Endothelial cell of umbilical vein (primary cell): Measurements from ENCODE around the gene MAPK1IP1L. TPM values are rescaled to one million over a fixed set of nuclear protein-coding genes. Genes with fewer than 3 reads are reported as not detected.

ENCODE experiments used
- BruUV-seq: library from RNA; stranded (reverse); fragments of 400-500 nt; replicated peaks from 2 replicates; lab custom pipeline; 2021; lab: Mats Ljungman, UMichigan
- CTCF ChIA-PET: fragments of 300-600, 350-600 bp; sonication (Branson Sonifier 250); formaldehyde crosslinking; loops from one replicate; lab custom pipeline; 2021; ENCODE audit warnings: antibody characterized with exemption, inconsistent platforms; lab: Charles Lee
- POLR2A ChIA-PET: fragments of 300-600, 350-600 bp; sonication (Branson Sonifier 250); formaldehyde crosslinking; loops from one replicate; lab custom pipeline; 2021; ENCODE audit warnings: antibody characterized with exemption, inconsistent platforms; lab: Charles Lee
- DNase-seq: peaks from one replicate; pipeline ENCODE4 v3.0.0-alpha.2; 2011; ENCODE audit warnings: low read depth, low spot score
- FAIRE-seq: peaks from 2 replicates; lab custom pipeline; 2011; peaks lifted over from hg19 to GRCh38; lab: Jason Lieb, UNC
- H2AFZ ChIP-seq: 2 replicates; pipeline ENCODE4 v1.6.0; 2012; ENCODE audit warnings: low read depth, low read length, control low read depth, inconsistent platforms
- H3K27ac ChIP-seq: 2 replicates; pipeline ENCODE4 v1.5.1; 2011; ENCODE audit warnings: low read depth, mild to moderate bottlenecking, control low read depth, low read length, moderate library complexity; ENCODE audit not compliant: insufficient read depth
- H3K27me3 ChIP-seq, 2 experiments: 2 replicates each; pipeline versions ENCODE4 v1.6.0 to v1.6.1; 2011; ENCODE audit warnings: low read length in 2 of 2, mixed read lengths in 1 of 2; ENCODE audit not compliant: control insufficient read depth in 2 of 2, insufficient read depth in 2 of 2
- H3K36me3 ChIP-seq, 2 experiments: 2 replicates in 1 of 2; 3 replicates in 1 of 2; pipeline ENCODE4 v1.5.1; 2011; ENCODE audit warnings: low read length in 2 of 2, mild to moderate bottlenecking in 1 of 2, moderate library complexity in 1 of 2; ENCODE audit not compliant: control insufficient read depth in 2 of 2, insufficient read depth in 2 of 2; ENCODE audit errors: extremely low read depth in 1 of 2
- H3K4me1 ChIP-seq: 3 replicates; pipeline ENCODE4 v1.5.1; 2011; ENCODE audit warnings: mild to moderate bottlenecking, low read length; ENCODE audit not compliant: control insufficient read depth, insufficient read depth; ENCODE audit errors: extremely low read depth
- H3K4me2 ChIP-seq: 2 replicates; pipeline ENCODE4 v1.6.1; 2011; ENCODE audit warnings: low read length, control low read depth, mixed read lengths; ENCODE audit not compliant: insufficient read depth
- H3K4me3 ChIP-seq, 3 experiments: fragments of 200-600 bp in 1 of 3; sonication (generic), shearing (Covaris generic) in 1 of 3; replicated peaks in 1 of 3; 2 replicates each; pipeline ENCODE4 v1.5.1; 2011 to 2016; ENCODE audit warnings: control low read depth in 3 of 3, low read length in 3 of 3, mild to moderate bottlenecking in 2 of 3, inconsistent platforms in 1 of 3, low read depth in 1 of 3, moderate library complexity in 1 of 3; ENCODE audit not compliant: insufficient read depth in 1 of 3
- H3K79me2 ChIP-seq: 2 replicates; pipeline ENCODE4 v1.6.0; 2012; ENCODE audit warnings: low read length, inconsistent platforms; ENCODE audit not compliant: control insufficient read depth, insufficient read depth
- H3K9ac ChIP-seq: replicated peaks from 2 replicates; pipeline ENCODE3; 2011; ENCODE audit warnings: low read length, control low read depth; ENCODE audit not compliant: insufficient read depth; ENCODE audit errors: extremely low read depth
- H3K9me1 ChIP-seq: replicated peaks from 3 replicates; pipeline ENCODE4 v1.6.0; 2011; ENCODE audit warnings: mild to moderate bottlenecking, low read length; ENCODE audit not compliant: control insufficient read depth, insufficient read depth; ENCODE audit errors: extremely low read depth
- H3K9me3 ChIP-seq: replicated peaks from 2 replicates; pipeline ENCODE4 v1.5.1; 2012; ENCODE audit warnings: low read length, inconsistent platforms; ENCODE audit not compliant: control insufficient read depth, insufficient read depth
- H4K20me1 ChIP-seq: replicated peaks from 2 replicates; pipeline ENCODE3; 2011; ENCODE audit warnings: mild to moderate bottlenecking, low read length; ENCODE audit not compliant: control insufficient read depth, insufficient read depth; ENCODE audit errors: extremely low read depth
- EZH2 ChIP-seq: IDR thresholded peaks from 2 replicates; pipeline ENCODE4 v1.6.1; 2012; ENCODE audit warnings: borderline replicate concordance, low read depth, mild to moderate bottlenecking, moderate library complexity, low read length, inconsistent platforms; ENCODE audit not compliant: severe bottlenecking
- FOS ChIP-seq: IDR thresholded peaks from 2 replicates; pipeline ENCODE4 v1.6.1; 2011; ENCODE audit warnings: mild to moderate bottlenecking, low read length, moderate library complexity, borderline replicate concordance; ENCODE audit not compliant: insufficient read depth
- GATA2 ChIP-seq: IDR thresholded peaks from 2 replicates; pipeline ENCODE4 v1.7.0; 2011; ENCODE audit warnings: low read depth, mild to moderate bottlenecking, moderate library complexity, mixed read lengths, low read length; ENCODE audit not compliant: insufficient read length, insufficient read depth
- JUN ChIP-seq: IDR thresholded peaks from 2 replicates; pipeline ENCODE4 v1.6.1; 2011; ENCODE audit warnings: borderline replicate concordance, low read depth; ENCODE audit not compliant: insufficient read length, insufficient read depth
- MYC ChIP-seq: IDR thresholded peaks from one replicate; pipeline ENCODE4 v1.6.1; 2011; ENCODE audit warnings: mild to moderate bottlenecking, low read depth, low read length
- POLR2A ChIP-seq: IDR thresholded peaks from 2 replicates; pipeline ENCODE4 v1.6.1; 2012; ENCODE audit warnings: low read depth, mild to moderate bottlenecking, control low read depth, low read length
- POLR2AphosphoS5 ChIP-seq: IDR thresholded peaks from 2 replicates; pipeline ENCODE4 v1.6.1; 2012; ENCODE audit warnings: low read depth, mild to moderate bottlenecking, control low read depth, low read length, moderate library complexity; ENCODE audit not compliant: insufficient read depth
- dilution Hi-C: fragments of 300-500 bp; cut with MboI; formaldehyde crosslinking; loops from one replicate; pipeline ENCODE4 v1.15.0; 2019; ENCODE audit warnings: low sequenced_read_pairs; ENCODE audit not compliant: extremely low pct_ligation_motif_present
- intact Hi-C: fragments of 100-400 bp; cut with micrococcal nuclease; formaldehyde crosslinking; loops from one replicate; pipeline ENCODE4 v1.10.0; 2022
- polyA plus RNA-seq, 4 experiments: library from polyadenylated mRNA; depleted of rRNA in 3 of 4; stranded (reverse) in 3 of 4; unstranded in 1 of 4; fragments of >200 nt; gene quantifications; 2 replicates each; pipeline versions ENCODE4 v1.2.1 to v1.2.3, GENCODE V29; 2011 to 2012; ENCODE audit warnings: missing spikeins in 1 of 4
- total RNA-seq: library from RNA; stranded (reverse); gene quantifications from 2 replicates; pipeline ENCODE4 v1.2.3, GENCODE V29; 2021
- TF ChIP-seq, protein P1 (sequence below): IDR thresholded peaks from 2 replicates; pipeline ENCODE4 v1.6.1; 2011; ENCODE audit not compliant: insufficient read depth, insufficient read length
- TF ChIP-seq, protein P2 (sequence below), 2 donors: IDR thresholded peaks; 1 replicate in 1 of 2; 2 replicates in 1 of 2; pipeline ENCODE4 v1.5.1; 2011; ENCODE audit warnings: low read length in 2 of 2, mild to moderate bottlenecking in 2 of 2, moderate library complexity in 2 of 2, control low read depth in 1 of 2, inconsistent platforms in 1 of 2, low read depth in 1 of 2; ENCODE audit not compliant: insufficient read depth in 1 of 2; ENCODE audit errors: extremely low read depth in 1 of 2

The MAPK1IP1L gene
- total and polyA plus RNA-seq, 2 donors (not counting 3 experiments of a cell fraction or from before 2014, with no cell fraction given), result 129 to 208 TPM

DNA sequence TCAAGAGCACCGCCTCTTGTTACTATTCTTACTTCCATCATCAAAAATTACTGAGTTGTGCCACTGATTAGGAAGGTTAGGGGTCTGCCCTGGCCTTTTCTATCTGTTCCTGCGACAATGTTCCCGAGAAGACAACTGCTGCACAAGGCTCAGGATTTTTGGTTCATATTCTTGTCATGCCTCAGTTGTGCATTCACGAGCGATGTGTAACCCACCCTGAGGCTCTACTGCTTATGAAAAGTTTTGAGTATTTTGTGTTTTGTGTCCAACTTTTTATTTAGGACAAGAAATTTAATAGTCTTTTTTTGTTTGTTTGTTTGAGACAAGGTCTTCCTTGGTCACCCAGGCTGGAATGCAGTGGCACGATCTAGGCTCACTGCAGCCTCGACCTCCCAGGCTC is 54.5 kb downstream of the MAPK1IP1L start:
- DNase-seq, result no peak
- Histone ChIP-seq H3K4me3 (no peak overlapping the region), H3K4me1 (peaks cover 39% of the 10 kb centered on the region), H3K9me3 (no peaks in the 10 kb centered on the region), H4K20me1 (no peaks in the 10 kb centered on the region), H3K27me3 (no peaks in the 10 kb centered on the region), H3K9ac (no peak overlapping the region), H2AFZ (no peak overlapping the region), H3K27ac (no peak overlapping the region), H3K9me1 (no peaks in the 10 kb centered on the region), H3K79me2 (no peaks in the 10 kb centered on the region), H3K36me3 (no peaks in the 10 kb centered on the region), H3K4me2 (no peak overlapping the region)
- no TSS peak for BruUV-seq
- dilution Hi-C loops (no loop called here), intact Hi-C loops (no loop called here)
- no peak for FAIRE-seq
- no peak for TF ChIP-seq FOS
- TF ChIP-seq, protein P1, sequence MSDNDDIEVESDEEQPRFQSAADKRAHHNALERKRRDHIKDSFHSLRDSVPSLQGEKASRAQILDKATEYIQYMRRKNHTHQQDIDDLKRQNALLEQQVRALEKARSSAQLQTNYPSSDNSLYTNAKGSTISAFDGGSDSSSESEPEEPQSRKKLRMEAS, result no peak
- no peak for TF ChIP-seq EZH2
- TF ChIP-seq JUN, result no peak
- TF ChIP-seq POLR2AphosphoS5, result no peak
- TF ChIP-seq POLR2A, result no peak
- TF ChIP-seq GATA2, result no peak
- TF ChIP-seq, protein P2, sequence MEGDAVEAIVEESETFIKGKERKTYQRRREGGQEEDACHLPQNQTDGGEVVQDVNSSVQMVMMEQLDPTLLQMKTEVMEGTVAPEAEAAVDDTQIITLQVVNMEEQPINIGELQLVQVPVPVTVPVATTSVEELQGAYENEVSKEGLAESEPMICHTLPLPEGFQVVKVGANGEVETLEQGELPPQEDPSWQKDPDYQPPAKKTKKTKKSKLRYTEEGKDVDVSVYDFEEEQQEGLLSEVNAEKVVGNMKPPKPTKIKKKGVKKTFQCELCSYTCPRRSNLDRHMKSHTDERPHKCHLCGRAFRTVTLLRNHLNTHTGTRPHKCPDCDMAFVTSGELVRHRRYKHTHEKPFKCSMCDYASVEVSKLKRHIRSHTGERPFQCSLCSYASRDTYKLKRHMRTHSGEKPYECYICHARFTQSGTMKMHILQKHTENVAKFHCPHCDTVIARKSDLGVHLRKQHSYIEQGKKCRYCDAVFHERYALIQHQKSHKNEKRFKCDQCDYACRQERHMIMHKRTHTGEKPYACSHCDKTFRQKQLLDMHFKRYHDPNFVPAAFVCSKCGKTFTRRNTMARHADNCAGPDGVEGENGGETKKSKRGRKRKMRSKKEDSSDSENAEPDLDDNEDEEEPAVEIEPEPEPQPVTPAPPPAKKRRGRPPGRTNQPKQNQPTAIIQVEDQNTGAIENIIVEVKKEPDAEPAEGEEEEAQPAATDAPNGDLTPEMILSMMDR (IDR thresholded peaks at IDR 0.05; ENCODE audit: extremely low read depth in 1 of 2, insufficient read depth in 1 of 2, low read depth in 1 of 2, low read length in 2 of 2), result no peak
- TF ChIP-seq MYC, result no peak
- POLR2A ChIA-PET, result no interaction called here
- CTCF ChIA-PET, result no interaction called here
